IMR-90 (cell line): ENCODE data around the gene TOMM22. TPM values are rescaled to one million over a fixed set of nuclear protein-coding genes. Genes with fewer than 3 reads are reported as not detected.

Experiments
- ATAC-seq: fragments of 200-7000 bp; cut with Tn5 transposase; 2 replicates; pipeline ENCODE4 v1.9.1; 2020; ENCODE audit warnings: low read depth, mild to moderate bottlenecking, moderate library complexity
- BruUV-seq: library from RNA; stranded (reverse); fragments of 400-500 nt; replicated peaks from 2 replicates; lab custom pipeline; 2021; lab: Mats Ljungman, UMichigan
- CTCF ChIA-PET: fragments of 300-600 bp; formaldehyde crosslinking; extraction: SDS; loops from one replicate; lab custom pipeline; 2021; ENCODE audit warnings: antibody characterized with exemption; lab: Yijun Ruan, JAX
- POLR2A ChIA-PET: fragments of 300-600 bp; sonication (Branson Sonifier 250); formaldehyde crosslinking; loops from one replicate; lab custom pipeline; 2022; ENCODE audit warnings: antibody characterized with exemption; ENCODE audit not compliant: unreplicated experiment; lab: Charles Lee
- DNase-seq: peaks from one replicate; pipeline ENCODE4 v3.0.0; 2013
- H2AFZ ChIP-seq: replicated peaks from 2 replicates; pipeline ENCODE3; 2013; ENCODE audit warnings: low read length, mild to moderate bottlenecking; ENCODE audit not compliant: poor library complexity
- H2AK5ac ChIP-seq: 2 replicates; pipeline ENCODE4 v1.6.1; 2013; ENCODE audit warnings: low read depth, low read length, inconsistent platforms
- H2AK9ac ChIP-seq: replicated peaks from 2 replicates; pipeline ENCODE3; 2013; ENCODE audit warnings: mild to moderate bottlenecking, low read depth, low read length, moderate library complexity; ENCODE audit not compliant: poor library complexity
- H2BK120ac ChIP-seq: 2 replicates; pipeline ENCODE4 v1.6.1; 2013; ENCODE audit warnings: low read depth, low read length, inconsistent platforms
- H2BK15ac ChIP-seq: 3 replicates; pipeline ENCODE4 v1.6.1; 2013; ENCODE audit warnings: low read depth, low read length, inconsistent platforms
- H2BK20ac ChIP-seq: 2 replicates; pipeline ENCODE4 v1.6.1; 2013; ENCODE audit warnings: low read depth, mild to moderate bottlenecking, inconsistent platforms, low read length, moderate library complexity
- H2BK5ac ChIP-seq: 2 replicates; pipeline ENCODE4 v1.6.1; 2013; ENCODE audit warnings: mild to moderate bottlenecking, low read depth, low read length, inconsistent platforms; ENCODE audit not compliant: poor library complexity, severe bottlenecking
- H3K14ac ChIP-seq: replicated peaks from 2 replicates; pipeline ENCODE4 v1.6.1; 2013; ENCODE audit warnings: low read depth, low read length, inconsistent platforms
- H3K18ac ChIP-seq: 2 replicates; pipeline ENCODE4 v1.6.1; 2013; ENCODE audit warnings: low read depth, low read length, control low read depth
- H3K23ac ChIP-seq: 2 replicates; pipeline ENCODE4 v1.6.1; 2013; ENCODE audit warnings: low read depth, low read length, inconsistent platforms
- H3K27ac ChIP-seq: 2 replicates; pipeline ENCODE4 v1.5.1; 2013; ENCODE audit warnings: mild to moderate bottlenecking, control low read depth, low read length; ENCODE audit not compliant: insufficient read depth
- H3K27me3 ChIP-seq: 2 replicates; pipeline ENCODE4 v1.6.1; 2013; ENCODE audit warnings: low read length; ENCODE audit not compliant: control insufficient read depth, insufficient read depth
- H3K36me3 ChIP-seq: 2 replicates; pipeline ENCODE4 v1.6.1; 2013; ENCODE audit warnings: low read length, mixed read lengths; ENCODE audit not compliant: control insufficient read depth, insufficient read depth
- H3K4ac ChIP-seq: 2 replicates; pipeline ENCODE4 v1.6.1; 2013; ENCODE audit warnings: low read depth, low read length, inconsistent platforms
- H3K4me1 ChIP-seq: 2 replicates; pipeline ENCODE4 v1.6.1; 2013; ENCODE audit warnings: low read length, mixed read lengths; ENCODE audit not compliant: control insufficient read depth, insufficient read depth
- H3K4me2 ChIP-seq: 2 replicates; pipeline ENCODE4 v1.6.1; 2013; ENCODE audit warnings: low read depth, mild to moderate bottlenecking, control low read depth, low read length, moderate library complexity
- H3K4me3 ChIP-seq: 2 replicates; pipeline ENCODE4 v1.5.1; 2013; ENCODE audit warnings: low read depth, mild to moderate bottlenecking, control low read depth, low read length, moderate library complexity; ENCODE audit not compliant: insufficient read depth
- H3K56ac ChIP-seq: 2 replicates; pipeline ENCODE4 v1.6.1; 2013; ENCODE audit warnings: low read length, inconsistent platforms; ENCODE audit not compliant: insufficient read depth; ENCODE audit errors: extremely low read depth
- H3K79me1 ChIP-seq, 2 experiments: 2 replicates each; pipeline ENCODE4 v1.6.1; 2013; ENCODE audit warnings: low read length in 2 of 2, inconsistent platforms in 1 of 2, low read depth in 1 of 2
- H3K9ac ChIP-seq: 2 replicates; pipeline ENCODE4 v1.6.1; 2013; ENCODE audit warnings: low read depth, low read length, control low read depth
- H3K9me1 ChIP-seq: 2 replicates; pipeline ENCODE4 v1.6.1; 2013; ENCODE audit warnings: low read length, inconsistent platforms; ENCODE audit not compliant: insufficient read depth
- H3K9me3 ChIP-seq: 2 replicates; pipeline ENCODE4 v1.6.1; 2013; ENCODE audit warnings: low read length; ENCODE audit not compliant: control insufficient read depth, insufficient read depth
- H4K20me1 ChIP-seq: 2 replicates; pipeline ENCODE4 v1.6.1; 2013; ENCODE audit warnings: low read length, inconsistent platforms; ENCODE audit not compliant: insufficient read depth
- H4K5ac ChIP-seq: 2 replicates; pipeline ENCODE4 v1.6.1; 2013; ENCODE audit warnings: mild to moderate bottlenecking, low read depth, low read length, control low read depth
- H4K8ac ChIP-seq, 2 experiments: 2 replicates each; pipeline ENCODE4 v1.6.1; 2013; ENCODE audit warnings: low read depth in 2 of 2, low read length in 2 of 2, control low read depth in 1 of 2, inconsistent platforms in 1 of 2
- H4K91ac ChIP-seq: 2 replicates; pipeline ENCODE4 v1.6.1; 2013; ENCODE audit warnings: low read depth, low read length, inconsistent platforms; ENCODE audit not compliant: insufficient read depth
- CHD1 ChIP-seq: IDR thresholded peaks from 2 replicates; pipeline ENCODE4 v1.6.1; 2012; ENCODE audit warnings: low read depth, low read length, improper control_type of control experiment
- MAFK ChIP-seq: IDR thresholded peaks from 2 replicates; pipeline ENCODE4 v1.6.1; 2012; ENCODE audit warnings: low read depth, low read length, improper control_type of control experiment
- POLR2A ChIP-seq: IDR thresholded peaks from 2 replicates; pipeline ENCODE4 v1.6.1; 2012; ENCODE audit warnings: mild to moderate bottlenecking, low read depth, low read length
- SMC3 ChIP-seq: fragments of 150-350 bp; IDR thresholded peaks from 2 replicates; pipeline ENCODE4 v1.6.1; 2016; ENCODE audit warnings: low read depth, mild to moderate bottlenecking, antibody characterized with exemption, low read length, moderate library complexity
- WGBS, 2 experiments: methylation state at CpG; one replicate each; pipeline versions ENCODE4 v1.1.5 to v1.1.7; 2013; ENCODE audit warnings: missing lambda C conversion rate in 2 of 2; ENCODE audit not compliant: insufficient read length in 1 of 2; ENCODE audit errors: extremely low coverage in 2 of 2; 5-methylcytosine and 5-hydroxymethylcytosine counted together
- dilution Hi-C: fragments of 300-500 bp; cut with HindIII; formaldehyde crosslinking; loops from one replicate; pipeline ENCODE4 v1.14.3; 2018; ENCODE audit warnings: low sequenced_read_pairs; ENCODE audit not compliant: unreplicated experiment
- in situ Hi-C: fragments of 300-500 bp; cut with MboI; formaldehyde crosslinking; loops from 3 replicates; pipeline ENCODE4 v1.14.3; 2019; ENCODE audit warnings: low sequenced_read_pairs, inconsistent platforms, mixed read lengths
- intact Hi-C: fragments of 100-400 bp; cut with micrococcal nuclease; formaldehyde crosslinking; loops from 2 replicates; pipeline ENCODE4 v1.10.0; 2022
- polyA plus RNA-seq, 3 experiments: library from polyadenylated mRNA; depleted of rRNA; stranded (reverse); fragments of >200 nt; gene quantifications; 2 replicates each; pipeline ENCODE4 v1.2.3, GENCODE V29; 2012; ENCODE audit warnings: low replicate concordance in 1 of 3
- total RNA-seq: library from RNA; depleted of rRNA; stranded (reverse); fragments of >200 nt; gene quantifications from 2 replicates; pipeline ENCODE4 v1.2.3, GENCODE V29; 2012

Gene TOMM22
- total and polyA plus RNA-seq, 2 of the 4 experiments (the other 2 are of a cell fraction), result 38.7 to 78.0 TPM

GRCh38 chr22:38674888-38675287, 6.9 kb upstream of the TOMM22 start:
- no peak overlapping the region for H3K14ac ChIP-seq
- intact Hi-C loops, result no loop called here
- no peak overlapping the region for H2BK15ac ChIP-seq
- ATAC-seq, result no peak
- H3K4me1 ChIP-seq, result no peaks in the 10 kb centered on the region
- H3K4me3 ChIP-seq, result no peak overlapping the region
- H2AFZ ChIP-seq, result no peak overlapping the region
- H3K79me1 ChIP-seq, result peaks cover 0 to 5% of the 10 kb centered on the region in 2 experiments; a peak in 1 of 4 replicates
- no peaks in the 10 kb centered on the region for H4K20me1 ChIP-seq
- no peak overlapping the region for H3K23ac ChIP-seq
- no peak overlapping the region for H3K9ac ChIP-seq
- H2BK5ac ChIP-seq, result no peak overlapping the region
- no peak overlapping the region for H4K8ac ChIP-seq
- BruUV-seq, result no TSS peak
- H3K9me1 ChIP-seq, result peaks cover 5% of the 10 kb centered on the region; the same call in 1 of the 2 replicates
- no peak overlapping the region for H3K27ac ChIP-seq
- DNase-seq, result no peak
- dilution Hi-C loops, result no loop called here
- H3K18ac ChIP-seq, result no peak overlapping the region
- CTCF ChIA-PET, result interaction anchor here (0.6 kb wide), 1 partner anchor 622 kb away, joined by 4 read pairs; no protein-coding TSS in a partner anchor
- 86% methylated on average over 3 of the region's 5 CpGs; no CpG with 5 or more reads in 1 of the 2 experiments for WGBS, 2 experiments
- no peak overlapping the region for H3K4me2 ChIP-seq
- no peak overlapping the region for H4K5ac ChIP-seq
- peaks cover 24% of the 10 kb centered on the region for H3K36me3 ChIP-seq
- POLR2A ChIA-PET, result no interaction called here
- no peak overlapping the region for H2AK9ac ChIP-seq
- no peak overlapping the region for H2BK20ac ChIP-seq
- no peaks in the 10 kb centered on the region for H3K27me3 ChIP-seq
- no peak overlapping the region for H3K56ac ChIP-seq
- no peaks in the 10 kb centered on the region for H3K9me3 ChIP-seq
- no peak overlapping the region for H4K91ac ChIP-seq
- in situ Hi-C loops, result no loop called here
- no peak for TF ChIP-seq CHD1
- TF ChIP-seq MAFK, result no peak
- no peak for TF ChIP-seq SMC3
- TF ChIP-seq POLR2A, result no peak
- H2BK120ac ChIP-seq, result no peak overlapping the region
- no peak overlapping the region for H3K4ac ChIP-seq
- no peak overlapping the region for H2AK5ac ChIP-seq
